IMR-90 (cell line): ENCODE data around the gene COL24A1. TPM values are rescaled to one million over a fixed set of nuclear protein-coding genes. Genes with fewer than 3 reads are reported as not detected.
A peak's percentile ranks its signal among the peaks of the same experiment; 100 is the strongest.

Experiments
- ATAC-seq: fragments of 200-7000 bp; cut with Tn5 transposase; 2 replicates; pipeline ENCODE4 v1.9.1; 2020; ENCODE audit warnings: low read depth, mild to moderate bottlenecking, moderate library complexity
- BruUV-seq: library from RNA; stranded (reverse); fragments of 400-500 nt; replicated peaks from 2 replicates; lab custom pipeline; 2021; lab: Mats Ljungman, UMichigan
- CTCF ChIA-PET: fragments of 300-600 bp; formaldehyde crosslinking; extraction: SDS; loops from one replicate; lab custom pipeline; 2021; ENCODE audit warnings: antibody characterized with exemption; lab: Yijun Ruan, JAX
- POLR2A ChIA-PET: fragments of 300-600 bp; sonication (Branson Sonifier 250); formaldehyde crosslinking; loops from one replicate; lab custom pipeline; 2022; ENCODE audit warnings: antibody characterized with exemption; ENCODE audit not compliant: unreplicated experiment; lab: Charles Lee
- DNase-seq: peaks from one replicate; pipeline ENCODE4 v3.0.0; 2013
- H2AFZ ChIP-seq: replicated peaks from 2 replicates; pipeline ENCODE3; 2013; ENCODE audit warnings: low read length, mild to moderate bottlenecking; ENCODE audit not compliant: poor library complexity
- H2AK5ac ChIP-seq: 2 replicates; pipeline ENCODE4 v1.6.1; 2013; ENCODE audit warnings: low read depth, low read length, inconsistent platforms
- H2AK9ac ChIP-seq: replicated peaks from 2 replicates; pipeline ENCODE3; 2013; ENCODE audit warnings: mild to moderate bottlenecking, low read depth, low read length, moderate library complexity; ENCODE audit not compliant: poor library complexity
- H2BK120ac ChIP-seq: 2 replicates; pipeline ENCODE4 v1.6.1; 2013; ENCODE audit warnings: low read depth, low read length, inconsistent platforms
- H2BK15ac ChIP-seq: 3 replicates; pipeline ENCODE4 v1.6.1; 2013; ENCODE audit warnings: low read depth, low read length, inconsistent platforms
- H2BK20ac ChIP-seq: 2 replicates; pipeline ENCODE4 v1.6.1; 2013; ENCODE audit warnings: low read depth, mild to moderate bottlenecking, inconsistent platforms, low read length, moderate library complexity
- H2BK5ac ChIP-seq: 2 replicates; pipeline ENCODE4 v1.6.1; 2013; ENCODE audit warnings: mild to moderate bottlenecking, low read depth, low read length, inconsistent platforms; ENCODE audit not compliant: poor library complexity, severe bottlenecking
- H3K14ac ChIP-seq: replicated peaks from 2 replicates; pipeline ENCODE4 v1.6.1; 2013; ENCODE audit warnings: low read depth, low read length, inconsistent platforms
- H3K18ac ChIP-seq: 2 replicates; pipeline ENCODE4 v1.6.1; 2013; ENCODE audit warnings: low read depth, low read length, control low read depth
- H3K23ac ChIP-seq: 2 replicates; pipeline ENCODE4 v1.6.1; 2013; ENCODE audit warnings: low read depth, low read length, inconsistent platforms
- H3K27ac ChIP-seq: 2 replicates; pipeline ENCODE4 v1.5.1; 2013; ENCODE audit warnings: mild to moderate bottlenecking, control low read depth, low read length; ENCODE audit not compliant: insufficient read depth
- H3K27me3 ChIP-seq: 2 replicates; pipeline ENCODE4 v1.6.1; 2013; ENCODE audit warnings: low read length; ENCODE audit not compliant: control insufficient read depth, insufficient read depth
- H3K36me3 ChIP-seq: 2 replicates; pipeline ENCODE4 v1.6.1; 2013; ENCODE audit warnings: low read length, mixed read lengths; ENCODE audit not compliant: control insufficient read depth, insufficient read depth
- H3K4ac ChIP-seq: 2 replicates; pipeline ENCODE4 v1.6.1; 2013; ENCODE audit warnings: low read depth, low read length, inconsistent platforms
- H3K4me1 ChIP-seq: 2 replicates; pipeline ENCODE4 v1.6.1; 2013; ENCODE audit warnings: low read length, mixed read lengths; ENCODE audit not compliant: control insufficient read depth, insufficient read depth
- H3K4me2 ChIP-seq: 2 replicates; pipeline ENCODE4 v1.6.1; 2013; ENCODE audit warnings: low read depth, mild to moderate bottlenecking, control low read depth, low read length, moderate library complexity
- H3K4me3 ChIP-seq: 2 replicates; pipeline ENCODE4 v1.5.1; 2013; ENCODE audit warnings: low read depth, mild to moderate bottlenecking, control low read depth, low read length, moderate library complexity; ENCODE audit not compliant: insufficient read depth
- H3K56ac ChIP-seq: 2 replicates; pipeline ENCODE4 v1.6.1; 2013; ENCODE audit warnings: low read length, inconsistent platforms; ENCODE audit not compliant: insufficient read depth; ENCODE audit errors: extremely low read depth
- H3K79me1 ChIP-seq, 2 experiments: 2 replicates each; pipeline ENCODE4 v1.6.1; 2013; ENCODE audit warnings: low read length in 2 of 2, inconsistent platforms in 1 of 2, low read depth in 1 of 2
- H3K9ac ChIP-seq: 2 replicates; pipeline ENCODE4 v1.6.1; 2013; ENCODE audit warnings: low read depth, low read length, control low read depth
- H3K9me1 ChIP-seq: 2 replicates; pipeline ENCODE4 v1.6.1; 2013; ENCODE audit warnings: low read length, inconsistent platforms; ENCODE audit not compliant: insufficient read depth
- H3K9me3 ChIP-seq: 2 replicates; pipeline ENCODE4 v1.6.1; 2013; ENCODE audit warnings: low read length; ENCODE audit not compliant: control insufficient read depth, insufficient read depth
- H4K20me1 ChIP-seq: 2 replicates; pipeline ENCODE4 v1.6.1; 2013; ENCODE audit warnings: low read length, inconsistent platforms; ENCODE audit not compliant: insufficient read depth
- H4K5ac ChIP-seq: 2 replicates; pipeline ENCODE4 v1.6.1; 2013; ENCODE audit warnings: mild to moderate bottlenecking, low read depth, low read length, control low read depth
- H4K8ac ChIP-seq, 2 experiments: 2 replicates each; pipeline ENCODE4 v1.6.1; 2013; ENCODE audit warnings: low read depth in 2 of 2, low read length in 2 of 2, control low read depth in 1 of 2, inconsistent platforms in 1 of 2
- H4K91ac ChIP-seq: 2 replicates; pipeline ENCODE4 v1.6.1; 2013; ENCODE audit warnings: low read depth, low read length, inconsistent platforms; ENCODE audit not compliant: insufficient read depth
- BHLHE40 ChIP-seq: fragments of 150-350 bp; IDR thresholded peaks from 2 replicates; pipeline ENCODE4 v1.6.1; 2016; ENCODE audit warnings: mild to moderate bottlenecking, low read depth, low read length
- CEBPB ChIP-seq: IDR thresholded peaks from 2 replicates; pipeline ENCODE4 v1.6.1; 2012; ENCODE audit warnings: low read depth, low read length, improper control_type of control experiment
- CHD1 ChIP-seq: IDR thresholded peaks from 2 replicates; pipeline ENCODE4 v1.6.1; 2012; ENCODE audit warnings: low read depth, low read length, improper control_type of control experiment
- ELK1 ChIP-seq: fragments of 150-350 bp; IDR thresholded peaks from 2 replicates; pipeline ENCODE4 v1.6.1; 2016; ENCODE audit warnings: low read depth, mild to moderate bottlenecking, low read length, moderate library complexity, borderline replicate concordance
- FOS ChIP-seq: fragments of 150-350 bp; IDR thresholded peaks from 2 replicates; pipeline ENCODE4 v1.6.1; 2016; ENCODE audit warnings: low read depth, low read length
- MAZ ChIP-seq: IDR thresholded peaks from 2 replicates; pipeline ENCODE4 v1.6.1; 2012; ENCODE audit warnings: low read depth, mild to moderate bottlenecking, low read length, improper control_type of control experiment, moderate library complexity, borderline replicate concordance
- MXI1 ChIP-seq: IDR thresholded peaks from 2 replicates; pipeline ENCODE4 v1.6.1; 2012; ENCODE audit warnings: low read depth, mild to moderate bottlenecking, low read length, moderate library complexity, borderline replicate concordance
- NFE2L2 ChIP-seq: fragments of 150-350 bp; IDR thresholded peaks from 2 replicates; pipeline ENCODE4 v1.6.1; 2016; ENCODE audit warnings: low read depth, mild to moderate bottlenecking, low read length
- POLR2A ChIP-seq: IDR thresholded peaks from 2 replicates; pipeline ENCODE4 v1.6.1; 2012; ENCODE audit warnings: mild to moderate bottlenecking, low read depth, low read length
- RAD21 ChIP-seq: IDR thresholded peaks from 2 replicates; pipeline ENCODE4 v1.6.1; 2012; ENCODE audit warnings: low read length, improper control_type of control experiment
- RCOR1 ChIP-seq: IDR thresholded peaks from 2 replicates; pipeline ENCODE4 v1.6.1; 2012; ENCODE audit warnings: mild to moderate bottlenecking, low read length, improper control_type of control experiment; ENCODE audit not compliant: insufficient replicate concordance
- RFX5 ChIP-seq: IDR thresholded peaks from 2 replicates; pipeline ENCODE4 v1.8.0; 2012; ENCODE audit warnings: low read depth, mild to moderate bottlenecking, low read length, moderate library complexity
- USF2 ChIP-seq: fragments of 150-350 bp; IDR thresholded peaks from 2 replicates; pipeline ENCODE4 v1.6.1; 2017; ENCODE audit warnings: mild to moderate bottlenecking, antibody characterized with exemption, low read length, low read depth
- WGBS, 2 experiments: methylation state at CpG; one replicate each; pipeline versions ENCODE4 v1.1.5 to v1.1.7; 2013; ENCODE audit warnings: missing lambda C conversion rate in 2 of 2; ENCODE audit not compliant: insufficient read length in 1 of 2; ENCODE audit errors: extremely low coverage in 2 of 2; 5-methylcytosine and 5-hydroxymethylcytosine counted together
- dilution Hi-C: fragments of 300-500 bp; cut with HindIII; formaldehyde crosslinking; loops from one replicate; pipeline ENCODE4 v1.14.3; 2018; ENCODE audit warnings: low sequenced_read_pairs; ENCODE audit not compliant: unreplicated experiment
- in situ Hi-C: fragments of 300-500 bp; cut with MboI; formaldehyde crosslinking; loops from 3 replicates; pipeline ENCODE4 v1.14.3; 2019; ENCODE audit warnings: low sequenced_read_pairs, inconsistent platforms, mixed read lengths
- intact Hi-C: fragments of 100-400 bp; cut with micrococcal nuclease; formaldehyde crosslinking; loops from 2 replicates; pipeline ENCODE4 v1.10.0; 2022
- polyA plus RNA-seq, 3 experiments: library from polyadenylated mRNA; depleted of rRNA; stranded (reverse); fragments of >200 nt; gene quantifications; 2 replicates each; pipeline ENCODE4 v1.2.3, GENCODE V29; 2012; ENCODE audit warnings: low replicate concordance in 1 of 3
- total RNA-seq: library from RNA; depleted of rRNA; stranded (reverse); fragments of >200 nt; gene quantifications from 2 replicates; pipeline ENCODE4 v1.2.3, GENCODE V29; 2012

COL24A1 gene
- total and polyA plus RNA-seq, 2 of the 4 experiments (the other 2 are of a cell fraction) = 1.4 to 2.2 TPM

GRCh38 chr1:86201311-86201710, 44.7 kb upstream of the COL24A1 start:
- no peak overlapping the region for H4K8ac ChIP-seq
- peaks cover 2% of the 10 kb centered on the region; the same call in 1 of the 2 replicates for H3K4me1 ChIP-seq
- no peaks in the 10 kb centered on the region for H3K9me1 ChIP-seq
- H2BK5ac ChIP-seq = no peak overlapping the region
- H3K27me3 ChIP-seq = no peaks in the 10 kb centered on the region
- no peak overlapping the region for H2AFZ ChIP-seq
- no peak overlapping the region for H3K4me3 ChIP-seq
- DNase-seq (peak; percentile 47), ATAC-seq (peak; percentile 24; the same call in 1 of the 2 replicates)
- H3K9ac ChIP-seq = no peak overlapping the region
- H2AK5ac ChIP-seq = no peak overlapping the region
- H4K91ac ChIP-seq = no peak overlapping the region
- no peak overlapping the region for H3K14ac ChIP-seq
- no peak overlapping the region for H2AK9ac ChIP-seq
- BruUV-seq = no TSS peak
- in situ Hi-C loops = no loop called here
- no peaks in the 10 kb centered on the region for H3K79me1 ChIP-seq
- WGBS, 2 experiments = no CpG with 5 or more reads among the region's 2 CpGs
- no peak overlapping the region for H4K5ac ChIP-seq
- dilution Hi-C loops = no loop called here
- no peaks in the 10 kb centered on the region for H3K9me3 ChIP-seq
- H3K18ac ChIP-seq = no peak overlapping the region
- H3K27ac ChIP-seq = no peak overlapping the region
- H3K56ac ChIP-seq = no peak overlapping the region
- TF ChIP-seq FOS (no peak), MAZ (no peak), ELK1 (no peak), NFE2L2 (no peak), MXI1 (no peak), BHLHE40 (no peak), CHD1 (no peak), POLR2A (no peak), RAD21 (no peak), USF2 (no peak), RCOR1 (no peak), RFX5 (no peak), CEBPB (no peak)
- intact Hi-C loops = no loop called here
- H4K20me1 ChIP-seq = no peaks in the 10 kb centered on the region
- no peak overlapping the region for H3K4me2 ChIP-seq
- no peak overlapping the region for H2BK120ac ChIP-seq
- no peak overlapping the region for H3K4ac ChIP-seq
- POLR2A ChIA-PET = no interaction called here
- H3K36me3 ChIP-seq = no peaks in the 10 kb centered on the region
- CTCF ChIA-PET = interaction anchor here (1.3 to 1.4 kb wide), 2 partner anchors 22 to 142 kb away, joined by 3 read pairs; no protein-coding TSS in a partner anchor
- H3K23ac ChIP-seq = no peak overlapping the region
- H2BK15ac ChIP-seq = no peak overlapping the region
- no peak overlapping the region for H2BK20ac ChIP-seq
